GM10266 (cell line): ENCODE data around the gene TLCD2.

Experiments used
- DNase-seq: peaks from one replicate; pipeline ENCODE4 v3.0.0; 2012; ENCODE audit errors: extremely low spot score
- CTCF ChIP-seq: IDR thresholded peaks from 2 replicates; pipeline ENCODE4 v1.5.1; 2012; ENCODE audit warnings: mild to moderate bottlenecking, low read depth; ENCODE audit not compliant: control insufficient read depth, insufficient read depth; ENCODE audit errors: missing control alignments

Gene TLCD2

GRCh38 chr17:1753767-1754429 lies 43.7 kb upstream of the TLCD2 start:
- no peak for TF ChIP-seq CTCF
- no peak for DNase-seq

- no peak for TF ChIP-seq CTCF
- DNase-seq: peak; percentile 60
Measured at GRCh38 chr17:1752425-1753262, 42.5 kb upstream of the TLCD2 start.

GRCh38 chr17:1750628-1751027 lies 40.5 kb upstream of the TLCD2 start:
- DNase-seq: no peak
- TF ChIP-seq CTCF: no peak

GRCh38 chr17:1746975-1747543 lies 36.9 kb upstream of the TLCD2 start:
- no peak for TF ChIP-seq CTCF
- DNase-seq: no peak

- DNase-seq: no peak
- no peak for TF ChIP-seq CTCF
Measured at GRCh38 chr17:1745513-1746020, 35.4 kb upstream of the TLCD2 start.

- no peak for DNase-seq
- no peak for TF ChIP-seq CTCF
Measured at GRCh38 chr17:1744551-1745512, 34.7 kb upstream of the TLCD2 start.
